Duodenal mucosa (tissue), 2 donors: ENCODE results near the gene OSER1.

ENCODE experiments used
- H3K27ac ChIP-seq: one replicate; pipeline ENCODE4 v1.7.0; 2013; ENCODE audit warnings: low read depth, low read length
- H3K27me3 ChIP-seq, 2 donors: one replicate each; pipeline ENCODE4 v1.7.0; 2013; ENCODE audit warnings: low read length in 2 of 2, control low read depth in 1 of 2; ENCODE audit not compliant: insufficient read depth in 2 of 2, control insufficient read depth in 1 of 2
- H3K36me3 ChIP-seq, 2 donors: one replicate each; pipeline ENCODE4 v1.7.0; 2013; ENCODE audit warnings: low read length in 2 of 2, control low read depth in 1 of 2; ENCODE audit not compliant: insufficient read depth in 2 of 2, control insufficient read depth in 1 of 2
- H3K4me1 ChIP-seq, 2 donors: one replicate each; pipeline ENCODE4 v1.7.0; 2013; ENCODE audit warnings: low read length in 2 of 2, control low read depth in 1 of 2; ENCODE audit not compliant: insufficient read depth in 2 of 2, control insufficient read depth in 1 of 2
- H3K4me3 ChIP-seq, 2 donors: one replicate each; pipeline ENCODE4 v1.7.0; 2013; ENCODE audit warnings: low read length in 2 of 2, low read depth in 1 of 2
- H3K9ac ChIP-seq, 2 donors: one replicate each; pipeline ENCODE4 v1.7.0; 2013; ENCODE audit warnings: low read length in 2 of 2, low read depth in 1 of 2
- H3K9me3 ChIP-seq, 2 donors: one replicate each; pipeline ENCODE4 v1.7.0; 2013; ENCODE audit warnings: low read length in 2 of 2, control low read depth in 1 of 2; ENCODE audit not compliant: control insufficient read depth in 1 of 2

Gene OSER1

GRCh38 chr20:44228465-44229258 is 18.1 kb upstream of the OSER1 start:
- H3K9ac ChIP-seq, result no peak overlapping the region

GRCh38 chr20:44224637-44225036 is 14.1 kb upstream of the OSER1 start:
- Histone ChIP-seq H3K27ac (no peak overlapping the region), H3K27me3 (no peaks in the 10 kb centered on the region), H3K9me3 (no peaks in the 10 kb centered on the region), H3K36me3 (no peaks in the 10 kb centered on the region), H3K4me3 (no peak overlapping the region), H3K9ac (no peak overlapping the region), H3K4me1 (peaks cover 4 to 6% of the 10 kb centered on the region in 2 donors)

More at GRCh38 chr20:44228465-44229258, 18.1 kb upstream of the OSER1 start:
- H3K27me3 ChIP-seq, result no peaks in the 10 kb centered on the region
- H3K36me3 ChIP-seq, result no peaks in the 10 kb centered on the region
- no peak overlapping the region for H3K27ac ChIP-seq
- no peak overlapping the region for H3K4me3 ChIP-seq
- no peaks in the 10 kb centered on the region for H3K9me3 ChIP-seq
- no peaks in the 10 kb centered on the region for H3K4me1 ChIP-seq

- Histone ChIP-seq H3K27me3 (no peaks in the 10 kb centered on the region), H3K4me1 (peaks cover 6 to 8% of the 10 kb centered on the region in 2 donors), H3K9me3 (no peaks in the 10 kb centered on the region), H3K4me3 (no peak overlapping the region), H3K36me3 (no peaks in the 10 kb centered on the region), H3K27ac (no peak overlapping the region), H3K9ac (no peak overlapping the region)
These were observed 13.2 kb upstream of the OSER1 start for GRCh38 chr20:44223721-44224120.

- no peaks in the 10 kb centered on the region for H3K27me3 ChIP-seq
- no peak overlapping the region for H3K27ac ChIP-seq
These were observed 12.2 kb upstream of the OSER1 start for GRCh38 chr20:44222633-44223368.

GRCh38 chr20:44222027-44222426 is 11.5 kb upstream of the OSER1 start:
- no peak overlapping the region for H3K9ac ChIP-seq
- no peak overlapping the region for H3K4me3 ChIP-seq
- H3K4me1 ChIP-seq, result peaks cover 6 to 8% of the 10 kb centered on the region in 2 donors
- H3K27ac ChIP-seq, result no peak overlapping the region
- no peaks in the 10 kb centered on the region for H3K9me3 ChIP-seq
- H3K27me3 ChIP-seq, result no peaks in the 10 kb centered on the region
- no peaks in the 10 kb centered on the region for H3K36me3 ChIP-seq

More at GRCh38 chr20:44222633-44223368, 12.2 kb upstream of the OSER1 start:
- no peak overlapping the region for H3K9ac ChIP-seq
- peaks cover 6 to 8% of the 10 kb centered on the region in 2 donors for H3K4me1 ChIP-seq
- H3K36me3 ChIP-seq, result no peaks in the 10 kb centered on the region
- H3K4me3 ChIP-seq, result no peak overlapping the region
- H3K9me3 ChIP-seq, result no peaks in the 10 kb centered on the region

- H3K9ac ChIP-seq, result no peak overlapping the region
- H3K9me3 ChIP-seq, result no peaks in the 10 kb centered on the region
- H3K27me3 ChIP-seq, result no peaks in the 10 kb centered on the region
- peaks cover 6 to 8% of the 10 kb centered on the region in 2 donors for H3K4me1 ChIP-seq
- H3K27ac ChIP-seq, result no peak overlapping the region
- H3K4me3 ChIP-seq, result no peak overlapping the region
- H3K36me3 ChIP-seq, result no peaks in the 10 kb centered on the region
These were observed 10.9 kb upstream of the OSER1 start for GRCh38 chr20:44221368-44221954.

GRCh38 chr20:44219791-44220190 is 9.2 kb upstream of the OSER1 start:
- Histone ChIP-seq H3K4me3 (no peak overlapping the region), H3K27me3 (no peaks in the 10 kb centered on the region), H3K27ac (no peak overlapping the region), H3K36me3 (peaks cover 0 to 5% of the 10 kb centered on the region in 2 donors), H3K9ac (no peak overlapping the region), H3K9me3 (no peaks in the 10 kb centered on the region), H3K4me1 (peaks cover 6 to 8% of the 10 kb centered on the region in 2 donors)

- peaks cover 6 to 8% of the 10 kb centered on the region in 2 donors for H3K4me1 ChIP-seq
- H3K36me3 ChIP-seq, result peaks cover 0 to 5% of the 10 kb centered on the region in 2 donors
- H3K9me3 ChIP-seq, result no peaks in the 10 kb centered on the region
- H3K27ac ChIP-seq, result no peak overlapping the region
- H3K9ac ChIP-seq, result no peak overlapping the region
- H3K4me3 ChIP-seq, result no peak overlapping the region
- no peaks in the 10 kb centered on the region for H3K27me3 ChIP-seq
These were observed 8.7 kb upstream of the OSER1 start for GRCh38 chr20:44219170-44219730.

- no peaks in the 10 kb centered on the region for H3K9me3 ChIP-seq
- H3K27ac ChIP-seq, result no peak overlapping the region
- no peak overlapping the region for H3K4me3 ChIP-seq
- peaks cover 6 to 8% of the 10 kb centered on the region in 2 donors for H3K4me1 ChIP-seq
- H3K27me3 ChIP-seq, result no peaks in the 10 kb centered on the region
- no peak overlapping the region for H3K9ac ChIP-seq
- H3K36me3 ChIP-seq, result peaks cover 0 to 5% of the 10 kb centered on the region in 2 donors
These were observed 7.9 kb upstream of the OSER1 start for GRCh38 chr20:44218446-44218845.
